Activated T-cell treated with anti-CD3 and anti-CD28 coated beads, Interleukin-2, amount 50 U/mL, for 48 hours (primary cell): Measurements from ENCODE around the gene INSC.

Source experiments
- DNase-seq, 2 experiments: peaks; one replicate each; pipeline ENCODE4 v3.0.0-alpha.2; 2020

Gene INSC

DNA sequence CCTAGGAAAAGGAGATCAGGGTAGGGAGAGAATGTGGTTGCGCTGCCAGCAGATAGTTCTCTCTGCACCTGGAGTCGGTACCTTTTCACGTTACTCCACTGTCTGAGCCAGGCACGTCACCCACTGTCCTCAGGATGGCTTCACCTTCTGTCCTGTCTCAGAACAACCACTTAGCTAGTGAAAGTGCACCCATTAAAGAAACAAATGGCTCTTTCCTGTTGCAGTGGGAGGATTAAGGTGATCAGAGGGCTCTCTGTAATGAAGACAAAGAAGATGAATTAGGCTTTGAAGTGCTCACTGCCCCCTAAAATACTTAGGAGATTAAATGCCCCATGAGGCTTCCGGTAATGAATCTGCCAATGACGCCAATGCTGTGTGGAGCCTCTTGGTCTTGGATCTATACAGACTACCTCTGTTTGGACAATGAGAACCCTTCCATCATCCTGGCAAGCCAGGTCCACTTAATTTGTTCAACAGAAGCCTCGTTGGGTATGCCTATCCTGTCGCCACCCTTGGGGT, 113.7 kb downstream of the INSC start:
- no peak for DNase-seq

DNA sequence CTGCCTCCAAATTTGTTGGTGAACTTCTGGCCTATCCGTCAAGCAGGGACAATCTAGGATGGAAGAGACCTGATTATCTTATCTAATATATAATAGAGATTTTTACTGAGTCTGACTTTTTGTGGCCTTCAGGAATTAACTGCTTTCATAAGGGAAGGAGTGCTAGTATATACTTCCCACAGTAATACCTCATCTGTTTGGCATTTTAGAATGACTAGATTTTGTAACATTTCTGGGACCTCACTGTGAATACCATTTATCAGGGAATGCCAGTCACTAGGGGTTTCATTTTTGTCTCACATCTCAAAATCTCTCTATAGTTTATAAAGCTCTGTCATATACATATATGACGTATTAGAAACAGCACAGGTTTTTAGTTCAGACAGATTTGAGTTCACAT, 114.3 kb downstream of the INSC start:
- DNase-seq, result no peak

DNA sequence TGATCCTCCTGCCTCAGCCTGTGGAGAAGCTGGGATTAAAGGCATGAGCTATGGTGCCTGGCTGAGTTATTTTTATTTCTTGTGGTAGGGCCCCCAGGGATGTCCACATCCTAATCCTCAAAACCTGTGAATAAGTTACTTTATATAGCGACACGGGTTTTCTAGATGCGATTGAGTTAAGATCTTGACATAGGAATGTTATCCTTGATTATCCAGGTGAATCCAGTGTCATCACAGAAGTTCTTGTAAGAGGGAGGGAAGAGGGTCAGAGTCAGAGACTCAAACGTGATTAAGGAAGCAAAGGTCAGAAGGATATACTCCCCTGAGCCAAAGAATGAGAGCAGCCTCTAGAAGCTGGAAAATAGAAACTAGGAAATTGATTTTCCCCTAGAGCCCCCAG, 117.8 kb downstream of the INSC start:
- no peak for DNase-seq

DNA sequence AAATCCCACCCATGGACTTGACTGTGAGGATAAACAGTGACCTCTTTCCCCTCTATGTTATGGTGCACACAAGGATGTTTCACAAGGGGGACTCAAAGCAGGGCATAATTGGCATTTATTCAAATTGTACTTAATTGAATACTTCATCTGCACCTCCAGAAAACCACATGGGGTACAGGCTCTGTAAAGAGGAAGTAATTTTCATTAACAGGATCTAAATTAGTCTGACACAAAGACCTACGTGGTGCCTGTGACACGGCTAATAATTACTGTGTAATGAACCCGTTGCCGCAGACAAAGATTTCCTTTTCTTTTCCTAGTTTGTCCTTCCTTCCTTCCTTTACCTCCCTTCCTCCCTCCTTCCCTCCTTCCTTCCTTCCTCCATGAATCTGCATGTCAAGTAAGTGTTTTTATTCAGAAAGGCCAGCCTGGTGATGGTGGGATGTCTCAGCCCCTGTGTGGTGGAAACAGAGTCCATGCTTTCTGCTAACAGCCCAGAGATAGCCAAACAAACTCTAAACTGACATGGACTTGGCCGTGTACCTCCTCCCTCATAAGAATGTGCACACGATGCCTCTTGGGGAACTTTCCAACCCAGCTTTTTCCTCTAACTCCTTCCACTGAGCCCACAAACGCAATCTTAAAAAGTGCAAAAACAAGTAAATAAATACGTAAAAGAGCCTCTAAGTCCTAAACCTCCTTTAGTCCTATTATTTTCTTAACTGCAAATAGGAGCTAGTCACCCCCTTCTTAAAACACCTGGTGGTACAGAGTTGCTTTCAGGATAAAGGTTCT, 118.8 kb downstream of the INSC start:
- no peak for DNase-seq

DNA sequence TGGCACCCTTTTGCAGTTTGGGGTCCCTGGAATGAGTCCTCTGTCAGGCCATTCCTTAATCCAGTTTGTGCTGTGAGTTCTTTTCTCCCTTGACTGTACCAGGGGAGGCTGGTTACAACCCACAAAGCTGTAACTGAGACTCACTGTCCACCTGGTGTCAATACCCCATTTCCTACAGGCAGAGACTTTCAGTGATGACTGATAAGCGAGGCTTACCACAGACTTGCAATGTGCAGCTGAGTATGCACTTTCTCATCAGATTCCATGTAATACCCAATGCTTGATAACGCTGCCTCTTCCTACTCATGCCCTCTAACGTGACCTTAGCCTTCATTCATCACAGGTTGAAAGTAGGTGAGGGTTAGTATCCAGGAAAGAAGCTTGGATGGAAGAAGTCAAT, 120.1 kb downstream of the INSC start:
- no peak for DNase-seq

DNA sequence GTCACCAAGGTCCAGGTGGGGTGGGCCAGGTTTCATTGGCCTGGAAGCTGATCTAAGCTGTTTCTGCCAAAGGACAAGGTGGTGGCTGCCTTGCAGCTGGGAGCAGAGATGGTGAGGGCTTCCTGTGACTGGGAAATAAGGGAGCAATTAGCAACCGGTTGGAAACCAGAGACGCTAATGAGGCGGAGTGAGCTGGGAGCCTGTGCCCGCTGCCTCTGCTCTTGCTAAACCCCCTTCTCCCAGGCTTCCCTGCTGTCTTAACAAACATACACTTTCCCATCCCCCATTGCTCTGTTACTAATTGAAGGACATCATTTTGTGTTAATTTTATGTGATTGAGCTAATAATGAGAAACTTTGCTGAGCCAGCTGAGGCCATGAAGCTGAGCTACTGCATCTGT, 121.8 kb downstream of the INSC start:
- no peak for DNase-seq

DNA sequence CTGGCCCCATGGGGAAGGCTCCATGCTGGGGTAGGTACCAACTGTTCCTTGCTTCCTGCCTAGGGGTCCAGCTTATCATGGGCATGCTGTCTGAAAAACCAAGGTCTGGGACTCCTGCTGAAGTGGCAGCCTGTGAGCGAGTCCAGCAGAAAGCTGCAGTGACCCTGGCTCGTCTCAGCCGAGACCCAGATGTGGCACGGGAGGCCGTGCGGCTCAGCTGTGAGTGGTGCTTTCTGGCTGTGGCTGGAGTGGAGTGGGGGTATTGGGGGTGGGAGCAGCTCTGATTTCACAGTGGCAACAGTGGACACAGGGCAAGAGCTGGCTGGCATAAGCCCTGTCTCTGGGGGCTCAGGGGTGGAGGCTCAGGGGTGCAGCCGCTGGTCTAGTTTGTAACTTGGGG, 124.1 kb downstream of the INSC start:
- DNase-seq, result no peak

DNA sequence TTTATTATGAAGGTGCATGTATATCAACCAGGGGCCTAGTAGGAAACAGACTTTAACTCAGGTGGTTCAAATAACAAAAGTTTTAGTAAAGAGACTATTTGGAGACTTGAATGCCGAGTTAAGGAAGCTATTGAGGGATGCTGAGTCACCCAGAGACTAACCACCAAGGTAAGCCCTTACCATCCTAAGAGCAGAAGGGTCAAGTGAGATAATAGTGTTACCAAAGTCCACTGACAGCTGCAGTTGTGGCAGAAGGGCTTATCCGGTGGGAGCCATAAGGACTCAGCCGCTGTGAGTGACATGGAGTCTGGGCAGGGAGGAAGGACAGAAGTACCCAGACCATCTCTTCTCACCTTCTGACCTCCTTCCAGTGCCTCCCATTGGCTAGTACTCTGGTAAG, 134.0 kb downstream of the INSC start:
- DNase-seq, result no peak

DNA sequence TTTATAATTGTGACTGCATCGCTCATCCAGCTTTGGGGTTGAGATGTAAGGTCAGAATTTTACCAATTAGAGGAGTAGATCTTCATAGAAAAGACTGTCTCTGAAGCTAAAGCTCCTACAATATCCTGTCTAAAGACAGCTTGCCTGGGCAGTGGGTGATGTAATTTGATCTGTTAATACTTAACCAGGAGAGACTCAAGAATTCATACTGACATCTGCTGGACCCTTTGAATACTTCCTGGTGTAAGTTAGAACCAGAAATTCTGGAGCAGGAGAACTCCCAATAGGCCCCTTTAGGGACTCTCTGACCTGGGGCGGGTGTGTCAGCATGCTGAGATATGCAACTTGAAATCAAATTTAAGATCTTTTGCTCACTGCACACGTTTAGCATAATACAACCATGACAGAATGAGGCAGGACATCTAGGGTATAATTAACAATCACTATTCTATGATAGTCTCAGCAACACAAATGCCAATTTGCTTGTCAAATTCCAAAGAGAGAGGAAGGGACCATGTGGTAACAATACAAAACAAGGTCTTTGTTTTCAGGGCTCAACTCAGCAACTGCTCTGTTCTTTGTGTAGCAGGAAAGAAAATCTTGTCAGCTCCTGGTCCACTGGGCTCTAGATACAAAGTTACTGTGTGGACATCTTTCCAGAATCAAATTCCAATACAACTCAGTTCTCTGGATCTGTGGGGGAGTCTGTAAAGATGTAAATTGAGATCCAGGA, 143.9 kb downstream of the INSC start:
- no peak for DNase-seq

DNA sequence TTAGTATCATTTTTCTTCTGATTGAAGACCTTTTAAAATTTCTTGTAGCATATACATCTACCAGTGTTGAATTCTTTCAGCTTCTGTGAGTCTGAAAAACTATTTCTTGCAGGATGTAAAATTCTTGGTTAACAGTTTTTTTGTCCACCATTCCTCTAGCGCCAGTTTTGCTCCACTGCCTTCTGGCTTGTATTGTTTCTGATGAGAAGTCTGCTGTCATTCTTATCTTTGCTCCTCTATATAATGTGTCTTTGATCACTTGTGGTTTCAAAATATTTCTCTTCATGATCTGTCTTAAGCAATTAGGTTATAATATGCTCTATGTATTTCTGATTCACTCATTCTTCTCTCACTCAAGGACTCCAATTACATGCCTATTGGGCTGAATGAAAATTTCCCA, 152.3 kb downstream of the INSC start:
- DNase-seq, result no peak

DNA sequence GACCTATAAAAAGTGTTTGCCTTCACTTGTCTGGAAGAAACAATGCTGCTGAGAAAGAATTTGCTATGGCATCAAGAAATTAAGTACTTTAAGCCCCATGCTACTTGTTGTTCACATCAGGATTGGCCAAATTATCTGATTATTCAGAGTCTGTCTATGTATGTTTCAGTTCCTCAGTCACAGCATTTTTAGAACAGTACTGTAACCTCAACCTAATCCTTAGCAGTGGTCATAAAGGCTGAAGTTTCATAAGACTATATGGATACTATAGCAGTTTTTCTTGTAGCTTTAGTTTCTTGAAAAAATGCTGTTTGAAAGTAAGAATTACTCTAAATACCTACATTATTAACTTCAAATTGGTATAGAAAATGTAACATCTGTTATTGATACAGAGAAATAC, 153.9 kb downstream of the INSC start:
- no peak for DNase-seq

DNA sequence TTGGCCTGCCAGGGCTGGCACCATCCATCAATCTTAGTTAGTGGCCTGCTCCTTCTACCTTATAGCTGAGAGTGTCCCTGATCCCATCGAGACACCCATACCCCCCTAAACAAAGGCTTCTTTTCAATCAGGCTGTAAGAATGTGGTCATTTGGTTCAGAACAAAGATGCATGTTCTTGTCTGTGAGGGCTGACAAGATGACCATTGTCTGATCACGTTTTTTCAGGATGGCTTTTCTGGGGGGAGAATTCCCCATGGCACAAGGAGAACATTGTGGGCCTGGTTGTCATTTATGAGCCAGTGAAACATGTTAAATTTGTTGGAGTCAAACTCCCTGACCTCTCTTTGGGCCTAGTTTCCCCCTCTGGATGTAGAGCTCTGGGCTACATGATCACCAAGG, 160.4 kb downstream of the INSC start:
- no peak for DNase-seq

DNA sequence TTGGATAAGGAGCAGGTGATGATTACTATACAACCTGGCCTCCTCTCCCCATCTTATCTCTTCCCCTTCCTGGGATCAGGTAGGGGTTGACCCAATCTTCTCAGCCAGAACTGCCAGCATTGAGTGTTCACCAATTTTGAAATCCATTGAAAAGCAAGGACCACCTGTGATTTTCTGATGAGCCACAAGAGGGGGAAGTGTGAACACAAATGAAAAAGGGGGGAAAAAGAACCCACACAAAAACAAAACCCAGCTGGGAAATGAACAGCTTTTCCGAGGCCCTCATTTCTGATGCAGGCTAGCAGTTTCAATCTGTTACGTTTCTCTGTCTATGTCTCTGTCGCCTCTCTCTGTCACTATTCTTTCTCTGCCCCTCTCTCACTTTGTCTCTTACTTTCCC, 161.9 kb downstream of the INSC start:
- DNase-seq, result no peak

DNA sequence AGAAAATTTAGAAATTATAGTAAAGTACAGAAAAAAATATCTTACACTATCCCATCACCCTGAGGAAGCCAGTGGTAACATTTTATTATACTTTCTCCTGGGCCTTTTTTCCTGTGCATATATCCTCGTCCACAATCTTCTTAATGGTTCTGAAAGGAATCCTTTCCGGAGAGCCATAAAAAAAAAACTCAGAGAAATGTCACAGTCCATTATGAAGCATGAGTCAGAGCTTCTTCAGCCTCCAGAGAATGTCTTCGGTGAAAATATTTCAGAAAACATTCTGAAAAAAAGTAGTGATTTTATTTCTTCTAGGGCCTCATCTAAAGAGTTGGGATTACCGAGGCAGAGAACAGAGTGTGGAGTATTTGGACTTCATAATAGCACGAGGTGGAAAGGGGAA, 163.4 kb downstream of the INSC start:
- DNase-seq, result no peak

DNA sequence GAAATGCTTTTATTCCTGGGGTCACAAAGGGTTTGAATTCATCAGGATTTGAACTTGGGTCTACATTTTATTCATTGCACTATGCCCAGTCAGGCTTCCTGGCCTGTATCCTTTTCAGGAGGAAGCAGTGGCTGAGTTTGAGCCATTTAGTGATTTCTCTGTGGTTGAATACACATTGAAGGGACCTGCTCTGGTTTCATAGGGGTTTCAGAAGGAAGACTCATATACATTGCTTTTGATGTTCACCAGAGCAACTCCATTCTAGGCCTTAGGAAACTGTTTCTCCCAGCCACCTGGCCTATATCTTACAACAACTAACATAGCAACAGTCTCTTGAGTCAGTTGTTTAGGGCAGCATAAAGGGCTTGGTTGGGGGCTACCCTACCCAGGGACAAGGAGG, 165.7 kb downstream of the INSC start:
- no peak for DNase-seq

DNA sequence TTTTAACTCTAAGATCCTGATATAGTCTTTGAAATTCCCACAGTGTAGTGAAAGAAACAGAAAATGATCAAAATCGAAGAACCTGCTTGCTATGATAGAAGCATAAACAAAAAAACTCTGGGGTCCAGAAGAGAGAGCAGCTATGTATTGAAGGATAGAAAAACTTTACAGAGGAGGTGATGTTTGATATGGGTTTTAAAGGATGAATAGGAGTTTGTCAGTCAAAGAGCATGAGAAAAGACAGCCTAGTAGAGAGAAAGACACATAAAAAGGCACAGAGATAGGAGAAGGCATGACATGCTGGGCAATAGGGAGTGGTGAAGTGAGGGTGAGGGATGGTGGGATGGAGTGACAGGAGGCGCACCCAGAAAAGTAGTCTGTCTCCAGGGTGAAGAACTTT, 168.0 kb downstream of the INSC start:
- DNase-seq, result no peak

DNA sequence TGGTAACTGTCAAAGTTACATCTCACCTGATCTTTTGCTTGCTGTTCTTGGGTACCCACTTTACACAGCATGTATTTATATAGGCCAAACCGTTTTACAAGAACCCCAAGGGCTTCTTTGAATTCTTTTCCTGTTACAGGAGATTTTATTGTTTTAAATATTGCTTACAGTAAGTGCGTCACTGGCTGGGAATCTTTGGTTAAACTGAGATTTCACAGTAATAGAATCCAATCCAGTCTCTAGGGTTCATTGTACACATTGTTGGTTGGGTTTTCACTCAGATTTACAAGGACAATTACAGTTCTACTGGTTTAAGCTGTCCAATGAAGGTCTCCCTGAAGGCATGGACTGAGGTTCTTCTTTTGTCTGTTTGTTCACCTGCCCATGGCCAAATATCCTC, 171.7 kb downstream of the INSC start:
- no peak for DNase-seq

DNA sequence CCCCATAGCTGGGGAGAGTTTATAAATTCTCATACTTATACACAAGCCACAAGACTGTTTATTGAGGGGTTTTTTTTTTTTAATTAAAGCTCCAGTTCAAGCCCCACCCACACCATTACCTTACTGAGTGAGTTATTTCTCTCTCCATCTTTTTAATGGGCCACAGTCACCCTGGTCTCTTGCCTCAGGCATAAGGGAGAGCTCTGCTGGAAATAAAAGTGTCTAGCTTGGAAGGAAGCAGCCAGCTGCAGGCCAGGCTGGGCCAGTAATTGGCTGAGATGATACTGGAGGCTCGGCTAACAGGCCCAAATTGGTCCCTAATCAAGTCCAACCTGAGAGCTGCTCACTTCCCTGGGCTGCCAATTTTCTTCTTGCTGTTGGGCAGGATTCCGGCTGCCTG, 174.1 kb downstream of the INSC start:
- DNase-seq, result no peak

DNA sequence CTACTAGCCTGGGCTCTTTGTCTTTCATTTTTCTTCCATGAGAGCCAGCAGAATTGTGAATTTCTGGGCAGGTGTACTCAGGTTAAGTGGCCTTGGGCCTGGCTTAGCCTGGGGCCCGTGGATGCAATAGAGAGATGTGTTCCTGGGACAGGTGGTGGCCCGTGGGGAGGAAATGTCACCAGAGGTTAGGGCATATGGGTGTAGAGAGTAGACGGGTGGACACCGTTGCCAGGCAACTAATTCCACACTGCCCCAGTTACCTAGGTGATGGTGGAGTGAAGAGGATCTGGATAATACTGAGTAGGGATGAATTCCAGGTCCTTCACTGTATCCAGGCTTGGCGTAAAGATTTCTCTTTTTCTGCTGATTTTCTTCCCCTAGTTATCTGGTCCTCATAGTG, 175.0 kb downstream of the INSC start:
- no peak for DNase-seq

DNA sequence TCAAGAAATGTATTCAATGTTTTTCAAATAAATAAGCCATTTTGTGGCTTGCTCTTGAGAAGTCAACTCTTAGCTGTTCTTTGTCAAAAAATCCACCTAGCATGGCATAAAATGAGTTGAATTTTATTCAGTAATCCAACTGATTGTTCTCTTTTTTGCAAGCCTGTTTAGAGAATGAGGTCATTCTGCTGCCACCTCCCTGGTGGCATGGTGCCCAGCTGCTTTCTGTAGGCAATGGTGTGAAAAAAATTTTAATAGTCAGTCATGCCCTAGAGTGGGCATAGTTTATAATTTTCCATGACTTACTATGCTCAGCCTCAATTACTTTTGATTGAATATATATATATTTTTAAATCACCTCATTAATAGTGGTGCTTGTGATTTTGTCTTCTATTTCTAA, 177.2 kb downstream of the INSC start:
- no peak for DNase-seq

DNA sequence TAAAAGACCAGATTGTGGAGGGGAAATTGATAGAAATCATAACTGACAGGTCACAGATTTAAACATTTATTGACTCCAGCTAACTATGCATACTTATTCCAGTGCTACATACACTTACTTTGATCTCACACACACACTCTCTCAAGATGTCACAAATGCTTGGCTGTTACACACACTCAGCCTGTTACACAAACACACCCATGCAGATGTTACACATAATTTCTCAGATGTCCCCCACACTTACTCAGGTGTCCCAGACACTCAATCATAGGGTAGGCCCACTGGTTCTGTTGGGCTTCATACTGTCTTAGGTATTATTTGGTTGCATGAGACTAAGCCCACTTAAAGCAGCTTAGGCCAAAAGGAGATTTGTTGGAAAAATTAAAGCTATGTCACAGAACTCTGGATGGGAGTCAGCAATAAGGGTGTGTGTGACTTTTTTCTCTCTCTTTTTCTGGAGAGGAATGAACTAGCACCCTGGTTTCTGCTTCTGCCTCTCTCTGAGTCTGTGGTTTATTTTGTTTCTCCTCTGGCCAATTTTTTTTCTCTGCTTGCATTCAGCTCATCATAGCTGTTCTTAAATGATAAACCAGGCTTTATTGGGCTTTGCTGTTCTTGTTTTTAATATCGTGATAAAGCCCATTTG, 179.4 kb downstream of the INSC start:
- DNase-seq, result no peak

DNA sequence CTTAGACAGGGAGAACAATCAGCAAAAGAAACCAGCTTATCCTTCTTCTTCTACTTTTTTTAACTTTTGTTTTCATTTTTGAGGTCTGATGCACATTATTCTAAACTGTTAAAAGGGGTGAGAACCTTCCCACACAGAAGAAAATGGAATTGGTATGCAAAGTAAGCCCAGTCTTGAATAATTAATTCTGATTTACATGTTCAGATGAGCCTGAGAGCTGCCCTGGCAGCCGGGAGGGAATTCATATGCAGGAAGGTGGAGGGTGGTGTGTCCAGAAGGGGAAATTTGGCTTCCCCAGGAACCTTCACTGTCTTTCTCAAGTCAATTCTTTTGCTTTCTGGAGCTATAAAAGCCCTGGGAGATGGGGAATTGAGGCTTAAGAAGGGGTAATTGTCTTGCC, 181.0 kb downstream of the INSC start:
- no peak for DNase-seq
